Measurements from ENCODE around the gene PHACTR1. TPM values are rescaled to one million over a fixed set of nuclear protein-coding genes. Genes with fewer than 3 reads are reported as not detected.

The PHACTR1 gene
- total and polyA plus RNA-seq, 12 donors = 6.3 to 150 (median 79.9) TPM

GRCh38 chr6:13071550-13072345 is 355.2 kb downstream of the PHACTR1 start:
- peaks cover 11 to 77% (median 54%) of the 10 kb centered on the region in 9 donors for H3K4me1 ChIP-seq
- no peak for DNase-seq
- intact Hi-C loops (cut with DNase I) = no loop called here
- 35 to 36% methylated on average over 6 of the region's 6 CpGs for WGBS, 2 donors
- H3K27ac ChIP-seq = peak overlapping the region in 7 of 10 donors; percentile 4 to 82 (median 58)
- peak in 1 of 8 donors; percentile 18 for ATAC-seq
- H3K9me3 ChIP-seq = no peaks in the 10 kb centered on the region
- no peaks in the 10 kb centered on the region for H3K27me3 ChIP-seq
- no peak overlapping the region for H3K4me3 ChIP-seq
- no peaks in the 10 kb centered on the region for H3K36me3 ChIP-seq
- TF ChIP-seq CTCF (IDR thresholded peaks at IDR 0.05) = no peak

DNA sequence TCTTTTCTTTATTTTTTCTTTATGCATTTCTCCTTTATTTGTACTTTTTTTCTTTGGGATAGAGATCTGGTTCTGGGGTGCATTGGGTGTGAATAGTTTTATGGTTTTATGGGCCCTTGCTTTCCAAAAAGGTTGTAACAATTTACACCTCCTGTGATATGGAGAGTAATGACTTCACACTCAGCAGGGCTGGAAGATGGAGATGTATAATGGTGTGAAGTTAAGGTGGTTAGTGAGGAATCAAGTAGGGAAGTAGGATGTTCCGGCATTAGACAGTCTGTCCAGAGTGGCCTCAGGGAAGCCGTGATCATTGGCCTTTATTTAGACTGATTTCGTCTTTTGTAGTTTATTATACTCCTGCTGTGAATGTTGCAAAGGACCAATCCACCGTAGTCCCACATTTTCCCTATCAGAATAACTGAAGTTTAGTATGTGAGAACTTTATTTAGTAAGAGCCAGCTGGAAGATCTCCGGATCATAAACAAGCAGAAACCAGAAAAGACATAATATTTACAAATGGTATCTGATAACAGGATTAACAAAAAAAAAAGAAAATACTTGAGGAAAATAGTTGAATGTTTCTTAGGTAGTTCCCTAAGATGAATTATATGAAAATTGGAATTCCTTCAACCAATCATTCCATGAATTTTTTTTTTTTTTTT is 356.2 kb downstream of the PHACTR1 start:
- Histone ChIP-seq H3K36me3 (no peaks in the 10 kb centered on the region), H3K4me3 (no peak overlapping the region), H3K4me1 (peaks cover 11 to 77% (median 56%) of the 10 kb centered on the region in 9 donors), H3K9me3 (no peaks in the 10 kb centered on the region), H3K27ac (peak overlapping the region in 2 of 10 donors; percentile 58 to 82), H3K27me3 (no peaks in the 10 kb centered on the region)
- no peak for ATAC-seq
- DNase-seq = no peak
- WGBS, 2 donors = 69 to 76% methylated on average over 5 of the region's 5 CpGs
- no peak for TF ChIP-seq CTCF (IDR thresholded peaks at IDR 0.05)
- intact Hi-C loops (cut with DNase I) = no loop called here

DNA sequence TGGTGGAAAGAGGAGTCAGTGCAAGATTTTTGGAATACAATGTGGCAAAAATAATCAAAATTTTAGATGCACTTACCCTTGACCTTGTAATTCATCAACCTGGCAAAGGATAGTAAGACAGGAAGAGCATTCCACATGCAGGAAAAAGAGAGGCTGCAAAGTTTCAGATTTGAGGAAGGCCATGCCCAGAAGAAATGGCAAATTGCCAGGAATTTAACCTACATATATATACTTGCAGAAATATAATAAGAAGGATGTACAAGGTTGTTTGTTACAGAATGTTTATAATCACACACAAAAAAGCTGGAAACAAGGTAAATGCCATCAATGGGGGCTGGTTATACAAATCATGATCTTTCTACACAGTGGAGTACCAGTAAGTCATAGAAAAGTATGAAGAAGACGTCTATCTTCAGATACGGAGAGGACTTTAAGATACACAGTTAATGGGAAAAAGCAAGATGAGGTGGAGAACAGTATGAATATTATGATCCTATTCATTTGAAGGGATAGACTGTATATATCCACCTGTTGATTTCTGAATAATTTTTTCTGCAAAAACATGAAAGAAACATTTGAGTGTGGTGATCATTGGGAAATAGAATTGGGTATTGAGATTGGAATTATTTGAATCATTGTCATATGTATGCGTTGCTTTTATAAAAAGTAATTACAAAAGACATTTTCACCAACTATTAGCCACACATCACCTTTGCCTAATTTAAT is 358.0 kb downstream of the PHACTR1 start:
- DNase-seq (no peak), ATAC-seq (no peak)
- 84 to 94% methylated on average over 3 of the region's 3 CpGs for WGBS, 2 donors
- TF ChIP-seq CTCF (IDR thresholded peaks at IDR 0.05) = no peak
- Histone ChIP-seq H3K9me3 (no peaks in the 10 kb centered on the region), H3K36me3 (no peaks in the 10 kb centered on the region), H3K4me3 (no peak overlapping the region), H3K27me3 (no peaks in the 10 kb centered on the region), H3K27ac (no peak overlapping the region), H3K4me1 (peaks cover 11 to 79% (median 49%) of the 10 kb centered on the region in 9 donors)
- intact Hi-C loops (cut with DNase I) = loop anchor here in 2 of 10 donors (5.0 kb wide), 2 partner anchors 37 to 62 kb away; no protein-coding TSS in a partner anchor
